ENCODE data around the gene SYNDIG1.

DNA sequence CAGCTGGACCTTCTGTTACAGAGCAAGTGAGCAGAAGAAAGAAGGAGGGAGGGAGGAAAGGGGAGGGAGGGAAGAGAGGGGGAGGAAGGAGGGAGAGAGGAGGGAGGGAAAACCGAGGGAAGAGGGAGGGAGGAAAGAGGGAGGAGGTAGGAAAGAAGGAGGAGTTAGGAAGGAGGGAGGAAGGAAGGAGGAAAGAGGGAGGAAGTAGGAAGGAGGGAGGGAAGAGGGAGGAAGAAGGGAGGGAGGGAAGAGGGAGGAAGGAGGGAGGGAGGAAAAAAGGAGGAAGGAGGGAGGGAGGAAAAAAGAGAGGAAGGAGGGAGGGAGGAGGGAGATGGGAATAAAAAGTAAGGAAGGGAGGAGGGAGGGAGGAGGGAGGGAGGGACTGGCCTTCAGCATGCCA is 191.8 kb downstream of the SYNDIG1 start:
- TF ChIP-seq, protein P1, sequence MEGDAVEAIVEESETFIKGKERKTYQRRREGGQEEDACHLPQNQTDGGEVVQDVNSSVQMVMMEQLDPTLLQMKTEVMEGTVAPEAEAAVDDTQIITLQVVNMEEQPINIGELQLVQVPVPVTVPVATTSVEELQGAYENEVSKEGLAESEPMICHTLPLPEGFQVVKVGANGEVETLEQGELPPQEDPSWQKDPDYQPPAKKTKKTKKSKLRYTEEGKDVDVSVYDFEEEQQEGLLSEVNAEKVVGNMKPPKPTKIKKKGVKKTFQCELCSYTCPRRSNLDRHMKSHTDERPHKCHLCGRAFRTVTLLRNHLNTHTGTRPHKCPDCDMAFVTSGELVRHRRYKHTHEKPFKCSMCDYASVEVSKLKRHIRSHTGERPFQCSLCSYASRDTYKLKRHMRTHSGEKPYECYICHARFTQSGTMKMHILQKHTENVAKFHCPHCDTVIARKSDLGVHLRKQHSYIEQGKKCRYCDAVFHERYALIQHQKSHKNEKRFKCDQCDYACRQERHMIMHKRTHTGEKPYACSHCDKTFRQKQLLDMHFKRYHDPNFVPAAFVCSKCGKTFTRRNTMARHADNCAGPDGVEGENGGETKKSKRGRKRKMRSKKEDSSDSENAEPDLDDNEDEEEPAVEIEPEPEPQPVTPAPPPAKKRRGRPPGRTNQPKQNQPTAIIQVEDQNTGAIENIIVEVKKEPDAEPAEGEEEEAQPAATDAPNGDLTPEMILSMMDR (IDR thresholded peaks at IDR 0.05), result no peak
- TF ChIP-seq POLR2A (IDR thresholded peaks at IDR 0.05), result no peak

Data from prostate gland (tissue), 2 donors.